Measurements from ENCODE around the gene ARHGAP21. TPM values are rescaled to one million over a fixed set of nuclear protein-coding genes. Genes with fewer than 3 reads are reported as not detected.

ARHGAP21 gene
- total and polyA plus RNA-seq, 2 donors from 2014 or later: 12.7 to 74.3 TPM

- no peaks in the 10 kb centered on the region for H3K9me3 ChIP-seq (ENCODE audit: control insufficient read depth in 2 of 3, insufficient read depth in 1 of 3, low read length in 3 of 3)
- H3K4me3 ChIP-seq (ENCODE audit: low read length in 3 of 3): no peak overlapping the region
- no peak for TF ChIP-seq CTCF (IDR thresholded peaks at IDR 0.05; ENCODE audit: borderline replicate concordance, extremely low read depth, insufficient read depth)
- H3K9ac ChIP-seq (ENCODE audit: low read length in 3 of 3): no peak overlapping the region
- H3K4me1 ChIP-seq (ENCODE audit: control insufficient read depth in 2 of 3, insufficient read depth in 2 of 3, low read depth in 1 of 3, low read length in 3 of 3): no peaks in the 10 kb centered on the region
- no peaks in the 10 kb centered on the region for H3K27me3 ChIP-seq (ENCODE audit: control insufficient read depth, insufficient read depth, low read length)
- DNase-seq: no peak
- intact Hi-C loops (cut with DNase I): no loop called here
- H3K36me3 ChIP-seq (ENCODE audit: control insufficient read depth in 2 of 3, insufficient read depth in 3 of 3, low read length in 3 of 3): peaks cover 0 to 8% (median 2%) of the 10 kb centered on the region in 3 donors
- no peak for FAIRE-seq
- H3K27ac ChIP-seq (ENCODE audit: low read depth in 2 of 2, low read length in 2 of 2): no peak overlapping the region
Observed at GRCh38 chr10:24618401-24618800, 105.3 kb downstream of the ARHGAP21 start.

- Histone ChIP-seq H3K9me3 (ENCODE audit: control insufficient read depth in 2 of 3, insufficient read depth in 1 of 3, low read length in 3 of 3) (no peaks in the 10 kb centered on the region), H3K36me3 (ENCODE audit: control insufficient read depth in 2 of 3, insufficient read depth in 3 of 3, low read length in 3 of 3) (peaks cover 0 to 8% (median 2%) of the 10 kb centered on the region in 3 donors), H3K27ac (ENCODE audit: low read depth in 2 of 2, low read length in 2 of 2) (no peak overlapping the region), H3K4me3 (ENCODE audit: low read length in 3 of 3) (no peak overlapping the region), H3K4me1 (ENCODE audit: control insufficient read depth in 2 of 3, insufficient read depth in 2 of 3, low read depth in 1 of 3, low read length in 3 of 3) (no peaks in the 10 kb centered on the region), H3K27me3 (ENCODE audit: control insufficient read depth, insufficient read depth, low read length) (no peaks in the 10 kb centered on the region), H3K9ac (ENCODE audit: low read length in 3 of 3) (no peak overlapping the region)
- FAIRE-seq: no peak
- peak in 3 of 5 donors; percentile 22 to 35 (median 33) for DNase-seq
- intact Hi-C loops (cut with DNase I): no loop called here
- TF ChIP-seq CTCF (IDR thresholded peaks at IDR 0.05; ENCODE audit: borderline replicate concordance, extremely low read depth, insufficient read depth): peak; percentile 48
Observed at GRCh38 chr10:24617771-24618396, 105.8 kb downstream of the ARHGAP21 start.

DNA sequence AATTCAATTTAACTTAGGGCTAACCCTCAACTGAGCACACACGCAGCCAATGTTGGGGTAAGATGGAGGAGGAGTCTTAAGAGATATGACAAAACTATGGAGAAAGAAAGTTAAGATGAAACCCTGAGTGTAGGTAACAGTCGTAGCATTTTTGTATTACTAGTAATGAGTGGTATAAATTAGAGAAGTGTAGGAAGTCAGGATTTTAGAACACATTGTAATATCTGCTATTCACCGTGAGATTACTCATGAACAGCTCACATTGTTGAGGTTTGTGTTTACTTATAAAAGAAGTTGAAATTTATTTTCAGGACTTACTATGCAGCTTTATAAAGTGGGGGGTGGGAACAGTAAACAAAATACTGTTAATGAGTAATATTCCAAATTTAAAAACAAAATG lies 107.2 kb downstream of the ARHGAP21 start:
- Histone ChIP-seq H3K4me3 (ENCODE audit: low read length in 3 of 3) (no peak overlapping the region), H3K36me3 (ENCODE audit: control insufficient read depth in 2 of 3, insufficient read depth in 3 of 3, low read length in 3 of 3) (peaks cover 0 to 8% (median 2%) of the 10 kb centered on the region in 3 donors), H3K27ac (ENCODE audit: low read depth in 2 of 2, low read length in 2 of 2) (no peak overlapping the region), H3K27me3 (ENCODE audit: control insufficient read depth, insufficient read depth, low read length) (no peaks in the 10 kb centered on the region), H3K9me3 (ENCODE audit: control insufficient read depth in 2 of 3, insufficient read depth in 1 of 3, low read length in 3 of 3) (no peaks in the 10 kb centered on the region), H3K9ac (ENCODE audit: low read length in 3 of 3) (no peak overlapping the region), H3K4me1 (ENCODE audit: control insufficient read depth in 2 of 3, insufficient read depth in 2 of 3, low read depth in 1 of 3, low read length in 3 of 3) (no peaks in the 10 kb centered on the region)
- no peak for FAIRE-seq
- intact Hi-C loops (cut with DNase I): no loop called here
- no peak for TF ChIP-seq CTCF (IDR thresholded peaks at IDR 0.05; ENCODE audit: borderline replicate concordance, extremely low read depth, insufficient read depth)
- DNase-seq: no peak

DNA sequence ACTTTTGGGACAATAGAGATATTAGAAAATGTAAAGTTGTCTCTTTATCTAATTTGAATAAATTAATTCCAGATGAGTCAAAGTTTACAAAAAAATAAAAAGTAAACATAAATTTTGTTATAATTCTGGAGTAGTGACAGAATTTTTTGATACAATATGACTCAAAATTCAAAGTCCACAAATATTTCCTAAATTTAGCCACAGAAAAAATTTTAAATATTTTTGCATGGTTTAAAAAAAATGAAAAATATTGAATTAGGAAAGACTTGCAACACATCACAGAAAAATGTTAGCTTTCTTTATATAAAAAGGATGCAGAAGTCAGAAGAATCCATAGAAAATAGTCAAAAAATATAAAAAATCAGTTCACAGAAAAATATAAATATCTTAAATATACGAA lies 117.7 kb downstream of the ARHGAP21 start:
- DNase-seq: no peak
- Histone ChIP-seq H3K4me3 (ENCODE audit: low read length in 3 of 3) (no peak overlapping the region), H3K36me3 (ENCODE audit: control insufficient read depth in 2 of 3, insufficient read depth in 3 of 3, low read length in 3 of 3) (peaks cover under 1 to 15% (median 11%) of the 10 kb centered on the region in 3 donors), H3K27me3 (ENCODE audit: control insufficient read depth, insufficient read depth, low read length) (no peaks in the 10 kb centered on the region), H3K4me1 (ENCODE audit: control insufficient read depth in 2 of 3, insufficient read depth in 2 of 3, low read depth in 1 of 3, low read length in 3 of 3) (no peaks in the 10 kb centered on the region), H3K27ac (ENCODE audit: low read depth in 2 of 2, low read length in 2 of 2) (no peak overlapping the region), H3K9ac (ENCODE audit: low read length in 3 of 3) (no peak overlapping the region), H3K9me3 (ENCODE audit: control insufficient read depth in 2 of 3, insufficient read depth in 1 of 3, low read length in 3 of 3) (no peaks in the 10 kb centered on the region)
- TF ChIP-seq CTCF (IDR thresholded peaks at IDR 0.05; ENCODE audit: borderline replicate concordance, extremely low read depth, insufficient read depth): no peak
- peak; percentile 78 for FAIRE-seq
- intact Hi-C loops (cut with DNase I): no loop called here

Measured in kidney (tissue), 14 donors.